DOHH2 (cell line): Measurements from ENCODE around the gene TMEM18.

ENCODE experiments used
- H3F3A ChIP-seq: fragments of 200-600 bp; sonication (generic), shearing (Covaris generic); 2 replicates; pipeline ENCODE4 v1.6.0; 2016; ENCODE audit warnings: antibody characterized with exemption, mild to moderate bottlenecking; ENCODE audit not compliant: control insufficient read depth, insufficient read depth
- H3K27ac ChIP-seq: fragments of 200-600 bp; sonication (generic); 2 replicates; pipeline ENCODE4 v1.5.1; 2014; ENCODE audit warnings: low read depth, mild to moderate bottlenecking, low read length, moderate library complexity
- H3K27me3 ChIP-seq: fragments of 200-600 bp; sonication (generic); 2 replicates; pipeline ENCODE4 v1.6.1; 2014; ENCODE audit warnings: mild to moderate bottlenecking, low read length, mixed read lengths; ENCODE audit not compliant: control insufficient read depth
- H3K36me3 ChIP-seq: fragments of 200-600 bp; sonication (generic); 2 replicates; pipeline ENCODE4 v1.6.1; 2014; ENCODE audit warnings: mild to moderate bottlenecking, low read length, moderate library complexity, mixed read lengths; ENCODE audit not compliant: control insufficient read depth
- H3K4me1 ChIP-seq: fragments of 200-600 bp; sonication (generic); 2 replicates; pipeline ENCODE4 v1.6.1; 2014; ENCODE audit warnings: mild to moderate bottlenecking, low read length, mixed read lengths; ENCODE audit not compliant: control insufficient read depth
- H3K4me2 ChIP-seq: fragments of 200-600 bp; sonication (generic); 2 replicates; pipeline ENCODE4 v1.6.0; 2014; ENCODE audit warnings: mild to moderate bottlenecking, low read length, moderate library complexity
- H3K4me3 ChIP-seq: fragments of 200-600 bp; sonication (generic); 2 replicates; pipeline ENCODE4 v1.5.1; 2014; ENCODE audit warnings: mild to moderate bottlenecking, low read length, mixed read lengths
- H3K79me2 ChIP-seq: fragments of 200-600 bp; sonication (generic); 2 replicates; pipeline ENCODE4 v1.6.1; 2014; ENCODE audit warnings: mild to moderate bottlenecking, low read length, mixed read lengths; ENCODE audit not compliant: control insufficient read depth
- H3K9me2 ChIP-seq: fragments of 200-600 bp; sonication (generic); replicated peaks from 2 replicates; pipeline ENCODE4 v1.6.1; 2014; ENCODE audit warnings: mild to moderate bottlenecking, low read length, mixed read lengths; ENCODE audit not compliant: control insufficient read depth
- H3K9me3 ChIP-seq: fragments of 200-600 bp; sonication (generic); 2 replicates; pipeline ENCODE4 v1.6.1; 2014; ENCODE audit warnings: antibody characterized with exemption, low read length, mixed read lengths; ENCODE audit not compliant: control insufficient read depth, insufficient read depth
- H4K20me1 ChIP-seq: fragments of 200-600 bp; sonication (generic); 2 replicates; pipeline ENCODE4 v1.6.0; 2014; ENCODE audit warnings: low read depth, mild to moderate bottlenecking, antibody characterized with exemption, low read length, moderate library complexity; ENCODE audit not compliant: control insufficient read depth, insufficient read depth
- EZH2phosphoT487 ChIP-seq: fragments of 200-600 bp; sonication (generic); IDR thresholded peaks from 2 replicates; pipeline ENCODE4 v1.6.1; 2017; ENCODE audit warnings: borderline replicate concordance, mild to moderate bottlenecking, antibody characterized with exemption, low read length, moderate library complexity, mixed read lengths
- TF ChIP-seq, protein P1 (sequence below): fragments of 200-600 bp; sonication (generic); IDR thresholded peaks from one replicate; pipeline ENCODE4 v1.5.1; 2014; ENCODE audit warnings: antibody characterized with exemption, mild to moderate bottlenecking, low read depth, low read length; ENCODE audit not compliant: poor library complexity, severe bottlenecking

The TMEM18 gene

DNA sequence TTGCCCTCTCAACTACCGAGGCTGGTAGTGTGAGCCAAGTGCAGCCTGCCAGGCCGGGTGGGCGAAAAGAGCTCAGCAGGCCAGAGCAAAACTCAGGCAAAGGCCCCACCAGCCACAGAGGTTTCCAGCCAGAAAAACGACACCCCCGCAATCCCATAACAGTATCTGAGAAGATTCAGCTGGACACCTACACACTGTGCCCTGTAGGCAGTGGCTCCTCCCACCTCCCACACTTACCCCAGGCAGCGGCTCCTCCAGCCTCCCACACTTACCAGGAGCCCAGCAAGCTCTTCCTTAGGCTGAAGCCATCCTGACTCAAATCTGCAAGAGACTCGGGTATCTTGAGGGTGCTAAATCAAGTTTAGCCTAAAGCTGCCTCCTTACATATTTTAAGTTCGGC is 15.6 kb upstream of the TMEM18 start:
- Histone ChIP-seq H3K79me2 (no peaks in the 10 kb centered on the region), H4K20me1 (no peaks in the 10 kb centered on the region), H3K9me2 (no peaks in the 10 kb centered on the region), H3K27me3 (peaks cover 8% of the 10 kb centered on the region; the same call in 1 of the 2 replicates), H3K9me3 (no peaks in the 10 kb centered on the region), H3K27ac (no peak overlapping the region), H3K4me1 (peaks cover 18% of the 10 kb centered on the region), H3K36me3 (no peaks in the 10 kb centered on the region), H3F3A (peaks cover 3% of the 10 kb centered on the region; the same call in 1 of the 2 replicates), H3K4me3 (no peak overlapping the region), H3K4me2 (no peak overlapping the region)
- TF ChIP-seq EZH2phosphoT487 = no peak
- TF ChIP-seq, protein P1, sequence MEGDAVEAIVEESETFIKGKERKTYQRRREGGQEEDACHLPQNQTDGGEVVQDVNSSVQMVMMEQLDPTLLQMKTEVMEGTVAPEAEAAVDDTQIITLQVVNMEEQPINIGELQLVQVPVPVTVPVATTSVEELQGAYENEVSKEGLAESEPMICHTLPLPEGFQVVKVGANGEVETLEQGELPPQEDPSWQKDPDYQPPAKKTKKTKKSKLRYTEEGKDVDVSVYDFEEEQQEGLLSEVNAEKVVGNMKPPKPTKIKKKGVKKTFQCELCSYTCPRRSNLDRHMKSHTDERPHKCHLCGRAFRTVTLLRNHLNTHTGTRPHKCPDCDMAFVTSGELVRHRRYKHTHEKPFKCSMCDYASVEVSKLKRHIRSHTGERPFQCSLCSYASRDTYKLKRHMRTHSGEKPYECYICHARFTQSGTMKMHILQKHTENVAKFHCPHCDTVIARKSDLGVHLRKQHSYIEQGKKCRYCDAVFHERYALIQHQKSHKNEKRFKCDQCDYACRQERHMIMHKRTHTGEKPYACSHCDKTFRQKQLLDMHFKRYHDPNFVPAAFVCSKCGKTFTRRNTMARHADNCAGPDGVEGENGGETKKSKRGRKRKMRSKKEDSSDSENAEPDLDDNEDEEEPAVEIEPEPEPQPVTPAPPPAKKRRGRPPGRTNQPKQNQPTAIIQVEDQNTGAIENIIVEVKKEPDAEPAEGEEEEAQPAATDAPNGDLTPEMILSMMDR = no peak

DNA sequence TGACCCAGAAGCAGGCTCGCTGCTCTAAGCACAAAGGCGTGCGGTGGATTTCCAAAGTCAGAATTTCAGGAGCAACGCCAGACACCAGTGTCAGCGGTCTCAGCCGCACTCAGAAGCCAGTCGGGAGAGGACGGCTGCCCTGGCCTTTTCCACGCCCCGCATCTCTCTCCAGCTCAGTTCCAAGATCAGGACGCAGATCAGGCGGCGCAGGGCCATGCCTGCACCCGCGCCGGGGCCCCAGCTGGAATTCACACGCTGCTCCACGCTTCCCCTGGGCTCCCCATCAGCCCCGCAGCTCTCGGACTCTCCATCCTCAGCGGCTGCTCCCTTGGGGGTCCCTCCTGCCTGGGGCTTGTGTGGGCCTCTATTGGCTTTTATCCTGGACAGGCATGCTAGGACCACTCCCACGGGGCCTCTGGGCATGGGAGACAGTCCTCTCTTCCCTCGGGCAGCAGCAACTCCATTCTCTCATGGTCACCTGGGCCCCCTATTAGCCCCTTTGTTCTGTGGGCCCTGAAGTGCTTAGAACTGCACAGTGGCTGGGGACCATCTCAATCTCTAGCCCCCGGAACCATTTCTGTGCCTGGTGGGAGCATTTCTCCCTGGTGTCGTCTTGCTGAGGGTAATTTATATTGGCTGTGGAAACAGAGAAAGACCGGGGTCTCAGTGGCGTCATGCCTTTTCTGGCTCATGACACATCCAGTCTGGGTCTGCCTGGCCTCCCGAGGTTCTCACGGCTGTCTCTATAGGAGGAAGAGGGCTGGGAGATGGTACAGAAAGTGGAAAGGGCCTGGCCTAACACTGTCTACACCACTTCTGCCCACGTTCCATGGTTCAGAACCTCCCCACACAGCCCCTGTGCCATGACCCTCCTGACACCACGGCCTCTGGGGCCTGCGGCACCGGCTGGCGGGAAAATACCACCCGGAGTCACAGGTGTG is 14.9 kb upstream of the TMEM18 start:
- H3K9me2 ChIP-seq = no peaks in the 10 kb centered on the region
- no peaks in the 10 kb centered on the region for H3K36me3 ChIP-seq
- no peak overlapping the region for H3K4me3 ChIP-seq
- TF ChIP-seq, protein P1 = no peak
- no peak for TF ChIP-seq EZH2phosphoT487
- no peak overlapping the region for H3K4me2 ChIP-seq
- H4K20me1 ChIP-seq = no peaks in the 10 kb centered on the region
- no peaks in the 10 kb centered on the region for H3K9me3 ChIP-seq
- peaks cover 12% of the 10 kb centered on the region for H3K4me1 ChIP-seq
- H3K79me2 ChIP-seq = no peaks in the 10 kb centered on the region
- peaks cover 3% of the 10 kb centered on the region; the same call in 1 of the 2 replicates for H3F3A ChIP-seq
- no peak overlapping the region for H3K27ac ChIP-seq
- peaks cover 8% of the 10 kb centered on the region; the same call in 1 of the 2 replicates for H3K27me3 ChIP-seq

DNA sequence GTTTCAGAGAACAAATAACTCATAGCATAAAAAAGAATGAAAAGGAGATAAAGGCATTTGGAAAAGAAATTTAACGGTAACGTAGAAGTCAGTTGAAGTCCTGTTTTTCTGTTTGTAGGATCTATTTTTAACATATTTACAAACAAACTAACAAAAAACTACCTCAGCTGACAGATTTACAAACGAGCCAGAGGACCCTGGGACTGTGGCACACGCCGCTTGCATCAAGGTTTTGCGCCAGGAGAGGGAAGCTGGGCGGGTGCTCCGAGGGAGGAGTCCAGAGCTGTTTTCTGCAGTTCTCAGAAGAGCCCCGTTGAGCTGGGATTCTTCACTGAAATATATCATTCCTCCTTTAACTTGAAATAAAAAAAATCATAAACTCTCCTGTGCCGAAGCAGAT is 13.6 kb upstream of the TMEM18 start:
- Histone ChIP-seq H4K20me1 (no peaks in the 10 kb centered on the region), H3K27me3 (peaks cover 8% of the 10 kb centered on the region; the same call in 1 of the 2 replicates), H3K36me3 (no peaks in the 10 kb centered on the region), H3F3A (peaks cover 3% of the 10 kb centered on the region; the same call in 1 of the 2 replicates), H3K79me2 (no peaks in the 10 kb centered on the region), H3K4me2 (no peak overlapping the region), H3K4me3 (no peak overlapping the region), H3K27ac (no peak overlapping the region), H3K9me3 (peaks cover 12% of the 10 kb centered on the region), H3K9me2 (no peaks in the 10 kb centered on the region), H3K4me1 (no peaks in the 10 kb centered on the region)
- TF ChIP-seq, protein P1 = no peak
- no peak for TF ChIP-seq EZH2phosphoT487
